ENCODE data around the gene CGRRF1.

CGRRF1 gene

GRCh38 chr14:54550514-54550913 lies 40.8 kb downstream of the CGRRF1 start:
- no peak for DNase-seq (ENCODE audit: low read depth)
- no peak overlapping the region for H3K4me3 ChIP-seq (ENCODE audit: low read depth, low read length)
- TF ChIP-seq CTCF (IDR thresholded peaks at IDR 0.05; ENCODE audit: control insufficient read depth, extremely low read depth, insufficient read depth), result no peak

GRCh38 chr14:54554401-54554800 lies 44.7 kb downstream of the CGRRF1 start:
- no peak overlapping the region for H3K4me3 ChIP-seq (ENCODE audit: low read depth, low read length)
- TF ChIP-seq CTCF (IDR thresholded peaks at IDR 0.05; ENCODE audit: control insufficient read depth, extremely low read depth, insufficient read depth), result no peak
- DNase-seq (ENCODE audit: low read depth), result no peak

- no peak for DNase-seq (ENCODE audit: low read depth)
- H3K4me3 ChIP-seq (ENCODE audit: low read depth, low read length), result no peak overlapping the region
- TF ChIP-seq CTCF (IDR thresholded peaks at IDR 0.05; ENCODE audit: control insufficient read depth, extremely low read depth, insufficient read depth), result no peak
Measured at GRCh38 chr14:54555651-54556050, 45.9 kb downstream of the CGRRF1 start.

- no peak overlapping the region for H3K4me3 ChIP-seq (ENCODE audit: low read depth, low read length)
- no peak for DNase-seq (ENCODE audit: low read depth)
- no peak for TF ChIP-seq CTCF (IDR thresholded peaks at IDR 0.05; ENCODE audit: control insufficient read depth, extremely low read depth, insufficient read depth)
Measured at GRCh38 chr14:54556535-54556934, 46.8 kb downstream of the CGRRF1 start.

GRCh38 chr14:54562334-54562733 lies 52.6 kb downstream of the CGRRF1 start:
- TF ChIP-seq CTCF (IDR thresholded peaks at IDR 0.05; ENCODE audit: control insufficient read depth, extremely low read depth, insufficient read depth), result no peak
- no peak for DNase-seq (ENCODE audit: low read depth)
- H3K4me3 ChIP-seq (ENCODE audit: low read depth, low read length), result no peak overlapping the region

- H3K4me3 ChIP-seq (ENCODE audit: low read depth, low read length), result no peak overlapping the region
- no peak for DNase-seq (ENCODE audit: low read depth)
- TF ChIP-seq CTCF (IDR thresholded peaks at IDR 0.05; ENCODE audit: control insufficient read depth, extremely low read depth, insufficient read depth), result peak; percentile 72
Measured at GRCh38 chr14:54564071-54564867, 54.6 kb downstream of the CGRRF1 start.

All from LNCaP clone FGC (cell line).